ENCODE results near the gene TDP1. TPM values are rescaled to one million over a fixed set of nuclear protein-coding genes. Genes with fewer than 3 reads are reported as not detected.

The TDP1 gene
- total RNA-seq, 1 donor from 2014 or later, result 54.7 TPM

GRCh38 chr14:90000935-90001334 lies 45.2 kb downstream of the TDP1 start:
- Mint-ChIP-seq H3K9me3 (no peaks in the 10 kb centered on the region), H3K4me1 (no peaks in the 10 kb centered on the region), H3K36me3 (ENCODE audit: low read depth) (peaks cover 69% of the 10 kb centered on the region), H3K27ac (no peak overlapping the region), H3K27me3 (no peaks in the 10 kb centered on the region), H3K4me3 (no peak overlapping the region)
- ChIA-PET POLR2A (no interaction called here), CTCF (no interaction called here)
- intact Hi-C loops (cut with micrococcal nuclease), result no loop called here
- no peak for TF ChIP-seq CTCF (IDR thresholded peaks at IDR 0.05)
- ATAC-seq (ENCODE audit: low read depth) (no peak), DNase-seq (no peak)

DNA sequence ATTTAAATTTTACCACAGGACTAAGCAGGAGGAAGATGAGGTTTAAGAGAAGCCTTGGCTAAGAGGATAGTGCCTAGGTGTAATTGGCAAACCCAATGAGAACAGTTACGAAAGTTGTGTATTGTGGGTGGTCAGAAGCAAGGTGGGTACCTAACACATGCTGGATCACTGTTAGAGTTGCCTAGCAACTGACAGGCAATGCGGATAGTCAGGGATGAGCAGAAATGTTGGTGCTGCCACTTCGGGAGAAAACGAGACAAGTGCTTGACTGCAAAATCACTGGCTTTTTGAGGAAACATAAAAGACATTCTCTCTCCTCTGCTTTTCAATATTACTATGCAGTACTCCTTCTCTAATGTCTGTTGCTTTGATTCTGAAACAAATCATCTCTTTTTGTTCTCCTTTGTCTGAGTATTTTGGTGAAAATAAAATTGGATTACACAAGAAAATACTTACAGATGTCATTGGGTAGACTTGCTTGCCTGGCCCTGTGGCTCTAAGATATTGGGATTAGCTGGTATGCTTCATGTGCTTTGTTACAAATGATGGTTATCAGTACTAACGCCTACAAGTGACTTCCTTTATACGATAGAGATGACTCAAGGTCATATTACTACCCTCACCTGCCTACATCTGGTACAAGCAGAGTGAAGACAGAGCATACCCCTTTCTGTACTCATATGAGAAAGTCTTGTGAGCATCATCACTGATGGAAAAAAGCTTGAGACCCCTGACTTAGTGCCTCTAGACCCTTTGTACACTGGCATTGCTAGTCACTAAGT lies 48.0 kb downstream of the TDP1 start:
- ATAC-seq (ENCODE audit: low read depth) (no peak), DNase-seq (no peak)
- Mint-ChIP-seq H3K27me3 (no peaks in the 10 kb centered on the region), H3K9me3 (no peaks in the 10 kb centered on the region), H3K4me3 (no peak overlapping the region), H3K36me3 (ENCODE audit: low read depth) (peaks cover 62% of the 10 kb centered on the region), H3K4me1 (no peaks in the 10 kb centered on the region), H3K27ac (no peak overlapping the region)
- intact Hi-C loops (cut with micrococcal nuclease), result no loop called here
- ChIA-PET CTCF (no interaction called here), POLR2A (no interaction called here)
- TF ChIP-seq CTCF (IDR thresholded peaks at IDR 0.05), result no peak

DNA sequence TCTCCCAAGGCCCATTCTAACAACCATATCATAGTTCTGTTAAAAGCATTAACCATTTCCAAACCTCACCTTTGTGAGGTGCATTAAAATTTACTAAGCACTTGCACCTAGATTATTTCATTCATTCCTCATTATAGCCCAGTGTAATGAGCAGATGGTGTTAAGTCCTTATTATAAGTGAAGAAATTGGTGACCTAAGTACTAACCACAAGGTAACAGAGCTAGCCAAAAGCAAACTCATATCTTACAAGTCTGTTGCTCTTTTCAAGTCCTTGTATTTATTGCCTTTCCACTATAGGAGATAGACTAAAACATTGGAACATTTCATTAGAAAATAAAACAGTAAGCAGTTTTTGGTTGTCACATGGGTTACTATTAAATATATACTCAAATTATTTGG lies 49.7 kb downstream of the TDP1 start:
- H3K36me3 Mint-ChIP-seq (ENCODE audit: low read depth), result peaks cover 67% of the 10 kb centered on the region
- H3K9me3 Mint-ChIP-seq, result peaks cover 2% of the 10 kb centered on the region
- H3K27ac Mint-ChIP-seq, result no peak overlapping the region
- no peak for ATAC-seq (ENCODE audit: low read depth)
- H3K27me3 Mint-ChIP-seq, result no peaks in the 10 kb centered on the region
- H3K4me3 Mint-ChIP-seq, result no peak overlapping the region
- POLR2A ChIA-PET, result no interaction called here
- no peaks in the 10 kb centered on the region for H3K4me1 Mint-ChIP-seq
- TF ChIP-seq CTCF (IDR thresholded peaks at IDR 0.05), result no peak
- CTCF ChIA-PET, result no interaction called here
- DNase-seq, result no peak
- intact Hi-C loops (cut with micrococcal nuclease), result no loop called here

- intact Hi-C loops (cut with micrococcal nuclease), result no loop called here
- H3K36me3 Mint-ChIP-seq (ENCODE audit: low read depth), result peaks cover 71% of the 10 kb centered on the region
- no peaks in the 10 kb centered on the region for H3K4me1 Mint-ChIP-seq
- H3K27me3 Mint-ChIP-seq, result no peaks in the 10 kb centered on the region
- TF ChIP-seq CTCF (IDR thresholded peaks at IDR 0.05), result no peak
- DNase-seq (no peak), ATAC-seq (ENCODE audit: low read depth) (no peak)
- H3K4me3 Mint-ChIP-seq, result no peak overlapping the region
- H3K27ac Mint-ChIP-seq, result no peak overlapping the region
- CTCF ChIA-PET, result no interaction called here
- H3K9me3 Mint-ChIP-seq, result peaks cover 4% of the 10 kb centered on the region
- POLR2A ChIA-PET, result no interaction called here
Observed at GRCh38 chr14:90005939-90006530, 50.3 kb downstream of the TDP1 start.

- Mint-ChIP-seq H3K36me3 (ENCODE audit: low read depth) (peaks cover 82% of the 10 kb centered on the region), H3K4me1 (no peaks in the 10 kb centered on the region), H3K27me3 (no peaks in the 10 kb centered on the region), H3K4me3 (no peak overlapping the region), H3K9me3 (no peaks in the 10 kb centered on the region), H3K27ac (no peak overlapping the region)
- TF ChIP-seq CTCF (IDR thresholded peaks at IDR 0.05), result no peak
- POLR2A ChIA-PET, result no interaction called here
- DNase-seq (no peak), ATAC-seq (ENCODE audit: low read depth) (no peak)
- CTCF ChIA-PET, result no interaction called here
- intact Hi-C loops (cut with micrococcal nuclease), result no loop called here
Observed at GRCh38 chr14:90017371-90017770, 61.6 kb downstream of the TDP1 start.

Measured in activated B cell treated with CpG ODN at 0.5 μM for 24 hours (primary cell).